OCI-LY7 (cell line): ENCODE data around the gene USP31.

Experiments
- CTCF ChIP-seq: fragments of 200-600 bp; sonication (generic); conservative IDR thresholded peaks from 2 replicates; pipeline ENCODE4 v1.5.1; 2014; ENCODE audit warnings: mild to moderate bottlenecking, antibody characterized with exemption, low read length, moderate library complexity, mixed read lengths
- EZH2phosphoT487 ChIP-seq: fragments of 200-600 bp; sonication (generic); IDR thresholded peaks from 2 replicates; pipeline ENCODE4 v1.6.1; 2018; ENCODE audit warnings: low read depth, borderline replicate concordance, mild to moderate bottlenecking, mixed run types, antibody characterized with exemption, low read length, moderate library complexity, mixed read lengths

- TF ChIP-seq CTCF (no peak), EZH2phosphoT487 (no peak)
These were observed 8.9 kb upstream of the USP31 start for GRCh38 chr16:23158114-23158513.
